ENCODE results near the gene MYO1G.
A peak's percentile ranks its signal among the peaks of the same experiment; 100 is the strongest.
"Not testable (repeated sequence)": the region's sequence is repeated elsewhere in the genome, so short reads cannot be mapped to it uniquely, and the experiment has no call there.

The MYO1G gene

GRCh38 chr7:44934510-44934909, 44.3 kb downstream of the MYO1G start:
- DNase-seq: not testable (repeated sequence)

GRCh38 chr7:44930921-44931320, 47.9 kb downstream of the MYO1G start:
- DNase-seq: no peak

- DNase-seq: no peak
Measured at GRCh38 chr7:44922351-44922694, 56.5 kb downstream of the MYO1G start.

- peak; percentile 98 for DNase-seq
Measured at GRCh38 chr7:44921607-44922350, 57.0 kb downstream of the MYO1G start.

- DNase-seq: no peak
Measured at GRCh38 chr7:44920119-44920518, 58.7 kb downstream of the MYO1G start.

GRCh38 chr7:44918029-44918428, 60.8 kb downstream of the MYO1G start:
- no peak for DNase-seq

- no peak for DNase-seq
Measured at GRCh38 chr7:44917465-44917864, 61.4 kb downstream of the MYO1G start.

- peak; percentile 68 for DNase-seq
Measured at GRCh38 chr7:44914992-44915607, 63.7 kb downstream of the MYO1G start.

- DNase-seq: no peak
Measured at GRCh38 chr7:44912775-44913347, 66.0 kb downstream of the MYO1G start.
